ACHN (cell line): ENCODE measurements around the gene AOPEP.
A peak's percentile ranks its signal among the peaks of the same experiment; 100 is the strongest.

Experiments used
- DNase-seq: peaks from one replicate; pipeline ENCODE4 v3.0.0-alpha.2; 2015
- in situ Hi-C: cut with HindIII; loops from 2 replicates; pipeline ENCODE4 v1.10.0; 2017; ENCODE audit warnings: low sequenced_read_pairs, low pct_ligation_motif_present, low pct_unique_long_range_greater_than_20kb

The AOPEP gene

DNA sequence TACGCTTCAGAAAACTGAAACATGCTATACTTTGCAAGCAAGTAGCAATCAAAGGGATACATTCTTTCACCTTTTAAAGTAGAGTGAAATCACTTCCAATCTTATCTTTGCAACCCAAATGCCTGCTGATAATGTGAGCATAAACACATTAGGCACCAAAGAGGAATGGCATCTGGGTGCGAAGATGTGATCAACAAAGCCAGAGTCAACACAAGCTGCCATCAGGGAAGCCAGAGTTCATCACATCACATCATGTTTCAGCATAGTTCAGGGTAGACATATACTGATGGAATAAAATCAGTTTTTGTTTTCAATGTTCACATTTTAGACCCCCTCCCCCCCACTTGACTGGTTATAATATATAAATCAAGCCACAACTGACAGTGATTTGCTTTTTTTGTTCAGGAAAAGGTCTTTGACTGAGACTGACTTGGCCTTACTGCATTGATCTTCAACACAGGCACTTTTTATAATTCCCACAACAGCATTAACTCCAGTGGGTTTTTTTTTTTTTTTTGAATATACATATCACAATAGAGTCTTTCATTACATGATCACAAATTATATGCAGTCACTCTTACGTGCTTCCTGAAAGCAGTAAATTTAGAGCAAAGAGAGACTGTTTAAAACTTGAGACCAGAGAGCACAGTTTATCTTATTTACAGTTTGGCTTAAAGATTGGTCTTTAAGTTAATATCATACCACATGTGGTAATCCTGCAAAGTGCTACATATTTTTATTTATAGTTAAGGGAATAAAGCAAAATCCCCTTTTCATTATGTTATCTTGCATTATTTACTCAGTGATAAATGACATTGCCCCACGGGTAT lies 20.3 kb downstream of the AOPEP start:
- in situ Hi-C loops, result no loop called here
- no peak for DNase-seq

DNA sequence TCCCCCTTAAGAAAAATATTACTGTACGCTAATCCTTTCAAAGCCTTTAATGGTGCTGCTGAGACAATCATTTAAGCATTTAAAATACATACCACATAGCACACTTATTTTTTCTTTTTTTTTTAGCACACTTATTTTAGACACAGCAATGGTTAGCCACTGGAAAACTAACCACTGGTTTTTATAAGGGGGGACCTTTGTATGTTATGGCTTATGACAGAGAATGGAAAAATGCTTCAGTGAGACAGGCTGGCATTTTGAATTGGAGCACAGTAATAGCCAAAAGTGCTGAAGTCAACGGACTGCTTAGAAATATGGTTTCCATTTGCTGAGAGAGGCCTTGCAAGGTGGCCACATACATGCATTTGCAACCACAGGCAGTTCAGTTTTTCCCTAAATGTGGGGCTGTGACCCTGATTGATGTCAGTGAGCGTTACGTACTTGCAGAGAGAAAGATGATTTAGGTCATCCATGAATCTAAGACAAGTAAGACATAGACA lies 28.5 kb downstream of the AOPEP start:
- no peak for DNase-seq
- in situ Hi-C loops, result no loop called here

DNA sequence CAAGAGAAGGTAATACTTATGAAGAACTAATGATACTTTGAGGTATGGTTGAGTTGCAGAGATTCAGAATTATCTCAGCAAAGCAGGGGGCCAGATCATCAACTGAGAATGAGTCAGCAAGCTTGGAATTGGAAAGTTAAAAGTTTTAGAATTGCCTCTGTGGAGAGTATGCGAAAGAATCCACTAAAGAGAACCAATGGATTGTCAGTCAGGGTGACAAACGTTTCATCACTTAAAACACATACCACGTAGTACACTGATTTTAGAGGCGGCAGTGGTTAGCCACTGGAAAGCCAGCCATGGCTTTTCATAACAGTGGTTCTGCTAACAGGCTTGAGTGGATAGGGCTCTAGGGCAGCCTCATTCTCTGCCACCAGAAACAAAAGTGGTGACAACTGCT lies 30.7 kb downstream of the AOPEP start:
- in situ Hi-C loops, result no loop called here
- peak; percentile 72 for DNase-seq

DNA sequence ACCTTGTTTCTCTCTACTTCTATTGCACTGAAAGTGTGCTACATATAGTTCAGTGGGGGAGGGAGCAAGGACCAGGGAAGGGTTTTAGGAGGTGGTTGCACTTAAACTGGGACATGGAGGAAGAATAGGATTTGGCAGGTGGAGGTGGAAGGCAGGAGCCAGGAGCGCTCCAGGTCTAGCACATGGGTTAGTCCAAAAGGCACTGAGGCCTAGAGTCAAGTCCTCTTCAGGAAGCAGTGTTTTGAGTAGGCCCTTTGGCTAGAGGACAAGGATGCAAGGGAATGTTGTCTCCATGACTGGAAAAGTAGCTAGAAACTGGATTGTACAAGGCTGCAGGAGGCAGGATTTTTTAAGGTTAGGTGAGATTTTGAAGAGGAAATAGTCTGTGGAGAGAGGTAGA lies 31.5 kb downstream of the AOPEP start:
- DNase-seq, result no peak
- in situ Hi-C loops, result no loop called here

DNA sequence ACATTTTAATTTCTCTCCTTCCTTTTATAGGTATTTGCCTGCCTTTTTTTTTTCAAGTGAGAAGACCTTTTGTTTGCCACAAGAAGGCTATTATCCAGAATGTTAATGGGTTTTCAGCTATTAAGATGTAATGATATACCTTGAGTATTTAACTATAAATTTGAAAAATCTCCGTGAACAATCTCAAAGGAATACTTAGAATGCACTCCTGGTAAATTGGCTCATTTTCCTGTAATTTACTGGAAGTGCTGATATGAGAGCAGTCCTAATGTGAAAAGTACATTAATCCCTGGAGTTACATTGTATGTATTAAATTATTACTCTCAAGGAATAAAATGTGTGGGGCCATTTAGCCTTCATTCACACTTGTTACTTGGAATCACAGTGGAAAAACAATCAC lies 32.4 kb downstream of the AOPEP start:
- in situ Hi-C loops, result no loop called here

DNA sequence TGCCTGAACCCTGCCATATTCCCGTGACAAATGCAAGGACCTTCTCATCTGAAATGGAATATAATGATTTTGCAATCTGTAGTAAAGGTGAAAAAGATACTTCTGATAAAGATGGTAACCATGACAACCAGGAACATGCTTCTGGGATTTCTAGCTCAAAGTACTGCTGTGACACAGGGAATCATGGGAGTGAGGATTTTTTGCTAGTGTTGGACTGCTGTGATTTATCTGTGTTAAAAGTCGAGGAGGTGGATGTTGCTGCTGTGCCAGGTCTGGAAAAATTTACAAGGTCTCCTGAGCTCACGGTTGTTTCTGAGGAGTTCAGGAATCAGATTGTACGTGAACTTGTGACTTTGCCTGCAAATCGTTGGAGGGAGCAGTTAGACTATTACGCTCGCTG lies 33.5 kb downstream of the AOPEP start:
- in situ Hi-C loops, result no loop called here

More for the DNA sequence above, 32.4 kb downstream of the AOPEP start:
- DNase-seq, result no peak

DNA sequence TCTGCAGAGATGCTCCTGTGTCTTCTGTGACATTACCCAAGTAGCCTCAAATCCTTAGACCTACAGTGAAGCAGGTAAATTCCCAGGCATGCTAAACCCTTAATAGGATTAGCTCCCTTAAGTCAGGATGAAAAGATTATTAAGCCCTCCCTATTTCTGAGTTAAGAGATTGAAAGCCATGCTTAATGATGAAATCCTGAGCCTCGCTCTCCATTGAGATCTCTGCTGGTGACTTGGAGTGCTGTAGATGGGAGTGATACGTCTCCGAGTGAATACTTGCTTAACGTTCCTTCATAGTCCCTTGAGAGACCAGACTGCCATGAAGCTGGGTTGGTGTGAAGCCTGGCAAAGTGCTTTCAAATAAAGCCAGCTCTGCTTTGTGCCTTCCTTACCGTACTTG lies 34.2 kb downstream of the AOPEP start:
- in situ Hi-C loops, result no loop called here
- no peak for DNase-seq

More for the DNA sequence above, 33.5 kb downstream of the AOPEP start:
- no peak for DNase-seq

DNA sequence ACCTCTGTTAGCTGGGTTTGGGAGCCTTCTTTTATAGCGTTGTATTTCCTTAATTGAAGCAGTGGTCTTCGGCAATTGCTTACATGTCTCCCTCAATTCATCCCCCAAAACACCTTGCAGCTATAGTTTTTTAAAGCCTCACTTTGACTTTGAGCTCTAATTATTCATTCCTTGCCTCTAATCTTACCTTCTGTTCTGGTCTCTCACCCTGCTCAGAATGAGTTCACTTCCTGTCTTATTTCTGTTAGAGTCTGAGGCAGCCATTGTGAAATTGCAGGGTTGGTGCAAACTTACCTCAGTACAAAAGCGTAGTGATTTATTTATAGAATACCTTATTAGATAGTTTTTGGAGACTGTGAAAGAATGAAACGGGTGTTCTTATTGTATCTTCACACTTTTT lies 35.0 kb downstream of the AOPEP start:
- DNase-seq, result no peak
- in situ Hi-C loops, result no loop called here

DNA sequence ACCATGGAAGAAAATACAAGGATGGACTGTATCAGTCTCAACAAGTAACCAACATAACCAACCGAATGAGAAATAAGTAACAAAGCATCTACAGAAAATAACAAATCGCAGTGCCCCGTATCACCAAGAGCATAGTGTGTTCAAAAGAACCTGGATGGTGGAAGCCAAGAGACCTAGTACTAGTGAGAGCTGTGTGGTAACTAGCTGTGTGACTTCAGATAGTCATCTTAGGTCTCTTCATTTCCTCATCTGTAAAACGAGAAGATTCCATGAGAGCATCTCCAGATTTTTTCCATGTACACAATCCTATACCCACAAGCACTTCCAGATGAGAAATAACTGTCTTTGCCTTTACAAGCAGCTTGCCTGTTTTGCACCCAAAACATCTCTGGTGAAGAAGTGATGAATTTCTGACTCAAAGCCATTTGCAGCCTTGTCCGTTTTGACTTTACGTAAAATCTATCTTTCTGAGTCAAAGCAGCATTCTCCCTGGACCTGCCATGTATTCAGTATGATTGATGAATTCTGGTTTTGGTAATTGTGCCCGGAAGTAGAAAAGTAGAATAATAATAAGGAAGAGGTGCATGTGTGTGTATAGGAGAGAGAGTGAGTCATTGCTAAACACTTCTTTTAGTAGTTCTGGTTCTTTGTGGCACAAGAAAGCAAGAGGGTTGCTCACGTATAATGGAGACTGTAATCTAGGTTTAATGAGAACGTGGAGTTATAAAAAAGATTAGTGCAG lies 41.0 kb downstream of the AOPEP start:
- in situ Hi-C loops, result no loop called here
- DNase-seq, result no peak

DNA sequence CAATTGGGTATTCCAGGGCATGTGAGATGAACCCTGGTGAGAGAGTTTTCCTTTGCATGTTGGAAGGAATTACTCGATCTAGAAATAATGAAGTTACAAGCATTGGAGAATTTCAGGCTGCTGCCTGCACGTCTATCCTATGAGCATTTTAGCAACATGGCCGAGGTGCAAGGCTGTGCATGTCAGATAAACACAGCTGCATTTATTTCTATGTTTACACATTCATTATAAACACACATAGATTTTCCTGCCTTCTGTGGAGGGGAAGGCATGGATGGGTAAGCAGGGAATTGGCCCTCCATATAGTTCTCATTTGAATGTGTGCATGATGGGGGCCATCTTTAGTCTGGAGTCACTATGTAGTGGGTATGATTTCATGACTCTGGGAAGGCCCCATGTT lies 42.3 kb downstream of the AOPEP start:
- in situ Hi-C loops, result no loop called here
- DNase-seq, result no peak

DNA sequence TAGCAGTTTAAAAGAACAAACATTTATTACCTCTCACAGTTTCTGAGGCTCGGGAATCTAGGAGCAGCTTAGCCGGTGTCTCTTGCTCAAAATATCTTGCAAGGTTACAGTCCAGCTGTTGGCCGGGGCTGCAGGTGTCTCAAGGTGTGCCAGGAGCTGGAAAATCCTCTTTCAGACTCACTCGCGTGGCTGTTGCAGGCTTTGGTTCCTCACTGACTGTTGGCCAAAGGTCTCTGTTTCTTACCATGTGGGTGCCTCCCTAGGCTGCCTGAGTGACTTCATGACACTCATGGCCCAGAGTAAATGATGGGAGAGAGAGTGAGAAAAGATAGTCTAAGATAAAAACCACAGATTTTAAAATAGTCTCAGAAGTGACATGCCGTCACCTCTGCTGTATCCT lies 43.8 kb downstream of the AOPEP start:
- in situ Hi-C loops, result no loop called here
- no peak for DNase-seq

DNA sequence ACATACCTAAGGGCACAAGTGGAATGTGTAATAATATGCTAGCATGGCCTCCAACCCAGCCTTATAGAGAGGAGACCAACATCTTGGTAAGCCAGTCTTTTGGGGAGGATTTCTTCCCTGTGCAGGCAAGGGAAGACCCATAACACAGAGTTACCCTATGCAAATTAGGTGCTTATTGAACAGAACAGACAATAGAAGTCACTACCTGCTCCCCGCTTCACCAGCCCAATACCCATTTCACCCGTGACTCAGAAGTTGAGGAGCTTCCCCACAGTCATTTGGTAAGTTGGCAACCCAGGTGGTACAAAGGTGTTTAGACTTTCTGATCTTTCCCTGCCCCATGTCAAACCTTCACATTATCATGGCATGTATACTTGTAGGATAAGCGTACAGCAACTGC lies 44.6 kb downstream of the AOPEP start:
- in situ Hi-C loops, result no loop called here
- no peak for DNase-seq

DNA sequence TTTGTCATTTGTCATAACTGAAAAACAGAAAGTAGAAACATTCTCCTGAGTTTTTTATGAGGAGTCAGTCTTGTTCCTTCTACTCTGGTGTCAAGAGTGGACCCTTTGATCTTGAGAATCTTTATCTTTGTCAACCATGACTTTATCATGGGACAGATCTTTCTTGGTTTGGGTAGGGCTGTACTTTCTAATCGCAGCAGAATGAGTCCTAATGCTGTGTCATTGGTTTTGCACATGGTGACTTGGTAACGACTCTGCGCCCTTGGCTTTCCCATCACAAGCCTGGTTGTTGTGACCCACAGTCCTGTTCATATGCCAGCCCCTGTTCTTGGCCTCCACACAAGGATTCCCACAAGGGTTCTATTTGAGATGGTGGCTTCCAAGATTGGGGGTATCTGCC lies 45.6 kb downstream of the AOPEP start:
- DNase-seq, result no peak
- in situ Hi-C loops, result no loop called here

DNA sequence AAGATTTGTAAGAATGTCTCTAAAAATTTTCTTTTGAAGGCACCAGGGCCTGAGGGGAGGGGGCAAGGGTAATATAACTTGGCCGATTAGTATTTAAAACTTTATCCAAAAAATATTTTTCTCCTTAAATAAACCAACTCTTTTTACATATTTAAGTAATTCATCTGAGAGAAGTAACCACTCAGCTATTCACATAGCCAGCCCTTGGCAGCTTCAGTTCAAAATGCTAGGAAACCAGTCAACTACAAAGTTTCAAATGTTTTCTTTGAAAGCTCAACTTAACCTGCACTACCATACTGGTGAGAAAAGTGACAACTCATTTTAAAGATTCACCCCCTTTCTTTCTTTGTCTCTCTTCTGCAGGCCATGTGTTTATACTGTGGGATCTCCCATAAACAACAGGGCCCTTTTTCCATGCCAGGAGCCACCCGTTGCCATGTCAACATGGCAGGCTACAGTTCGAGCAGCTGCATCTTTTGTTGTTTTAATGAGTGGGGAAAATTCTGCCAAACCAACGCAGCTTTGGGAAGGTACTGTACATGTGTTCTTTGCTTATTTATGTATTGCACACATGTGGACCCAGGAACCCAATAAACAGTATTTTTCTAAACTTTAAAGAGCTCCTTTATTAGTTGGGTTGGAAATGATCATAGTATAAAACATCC lies 46.3 kb downstream of the AOPEP start:
- no peak for DNase-seq
- in situ Hi-C loops, result no loop called here

DNA sequence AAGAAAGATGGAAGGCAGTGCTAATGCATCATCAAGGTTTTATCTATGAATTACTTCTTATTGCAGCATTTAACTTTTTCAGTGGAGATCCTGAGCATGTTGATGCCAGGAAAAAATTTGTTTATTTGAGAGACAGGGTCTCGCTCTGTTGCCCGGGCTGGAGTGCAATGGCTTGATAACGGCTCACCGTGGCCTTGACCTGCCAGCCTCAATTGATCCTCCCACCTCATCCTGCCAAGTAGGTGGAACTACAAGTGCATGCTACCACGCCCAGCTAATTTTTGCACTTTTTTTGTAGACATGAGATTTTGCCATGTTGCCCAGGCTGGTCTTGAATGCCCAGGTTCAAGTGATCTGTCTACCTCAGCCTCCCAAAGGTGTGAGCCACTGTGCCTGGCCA lies 47.2 kb downstream of the AOPEP start:
- in situ Hi-C loops, result no loop called here
- no peak for DNase-seq

DNA sequence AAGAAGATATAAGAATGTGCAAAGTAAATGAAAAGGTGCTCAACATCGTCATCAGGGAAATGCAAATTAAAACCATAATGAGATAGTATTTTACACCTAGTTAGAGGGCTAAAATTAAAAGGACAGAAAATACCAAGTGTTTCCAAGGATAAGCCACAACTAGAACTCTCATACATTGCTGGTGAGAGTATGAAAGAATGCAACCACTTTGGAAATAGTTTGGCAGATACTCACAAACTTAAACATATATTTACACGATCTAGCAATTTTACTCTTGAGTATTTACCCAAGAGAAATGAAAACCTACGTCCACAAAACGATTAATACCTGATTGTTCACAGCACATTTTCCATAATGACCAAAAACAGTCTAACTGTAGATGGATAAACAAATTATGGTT lies 51.5 kb downstream of the AOPEP start:
- DNase-seq, result no peak
- in situ Hi-C loops, result no loop called here

DNA sequence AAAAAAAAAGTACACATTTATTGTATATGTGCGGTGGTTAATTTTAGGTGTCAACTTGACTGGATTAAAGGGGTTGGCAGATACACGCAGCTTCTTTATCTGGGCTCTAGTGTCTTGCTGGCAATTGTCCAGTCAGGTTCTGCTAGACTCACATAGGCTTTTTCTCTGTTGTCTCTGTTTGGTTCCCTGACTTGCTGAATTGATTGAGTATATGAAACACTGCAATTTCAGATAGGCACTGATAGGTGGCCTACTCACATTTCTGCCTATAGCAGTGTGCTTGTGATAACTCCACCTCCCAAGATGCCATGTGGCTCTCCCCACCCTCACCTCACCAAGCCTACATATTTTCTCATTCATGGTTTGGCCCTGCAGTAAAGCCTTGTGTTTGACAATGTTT lies 52.5 kb downstream of the AOPEP start:
- in situ Hi-C loops, result no loop called here
- peak; percentile 16 for DNase-seq

DNA sequence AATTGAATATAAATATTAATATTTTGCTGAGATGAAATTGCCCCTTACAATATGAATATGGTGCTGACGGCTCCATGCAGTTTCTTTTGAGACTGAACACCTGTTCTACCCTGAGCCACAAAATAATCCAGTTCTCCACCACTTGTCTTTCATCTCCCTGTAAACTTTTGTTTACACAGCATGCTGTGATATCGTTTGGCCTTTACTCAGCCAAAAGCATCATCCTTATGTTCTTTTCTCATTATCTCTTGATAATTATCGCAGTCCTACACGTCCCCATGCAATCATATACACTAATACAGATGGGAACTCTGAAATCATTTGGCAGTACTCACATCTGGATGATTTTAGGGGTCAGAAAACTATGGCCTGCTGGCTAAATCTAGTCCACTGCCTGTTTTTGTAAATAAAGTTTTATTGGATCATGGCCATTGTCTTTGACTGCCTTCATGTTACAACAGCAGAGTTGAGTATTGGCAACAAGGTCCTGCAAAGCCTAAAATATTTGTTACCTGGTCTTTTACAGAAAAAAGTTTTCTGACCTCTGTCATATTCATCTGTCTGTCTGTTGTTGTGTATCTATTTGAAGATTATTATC lies 53.3 kb downstream of the AOPEP start:
- no peak for DNase-seq
- in situ Hi-C loops, result no loop called here

DNA sequence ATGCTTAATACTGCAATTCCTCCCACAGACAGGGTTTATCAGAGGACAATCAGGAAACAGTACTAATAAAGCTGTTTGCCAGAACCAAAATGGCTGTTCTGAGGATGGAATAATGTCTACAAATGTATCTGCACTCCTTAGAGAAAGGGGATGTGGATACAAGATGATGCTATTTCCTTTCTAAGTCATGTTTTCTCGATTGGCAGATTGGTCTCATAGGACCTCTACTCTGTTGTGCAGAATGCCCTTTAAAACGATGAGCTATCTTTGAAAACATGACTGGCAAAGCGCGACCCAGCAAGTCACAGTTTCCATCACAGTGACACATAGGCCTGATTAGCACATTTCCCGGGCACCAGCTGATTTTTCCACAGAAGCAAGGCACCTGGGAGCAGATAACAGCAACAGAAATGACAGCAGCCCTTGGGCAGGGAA lies 54.0 kb downstream of the AOPEP start:
- no peak for DNase-seq
- in situ Hi-C loops, result no loop called here
